GM12872 (cell line): Measurements from ENCODE around the gene CRIM1.

ENCODE experiments used
- TF ChIP-seq, protein P1 (sequence below): IDR thresholded peaks from 3 replicates; pipeline ENCODE4 v1.5.1; 2011; ENCODE audit warnings: low read depth, mild to moderate bottlenecking, low read length, moderate library complexity; ENCODE audit not compliant: insufficient read depth

CRIM1 gene

DNA sequence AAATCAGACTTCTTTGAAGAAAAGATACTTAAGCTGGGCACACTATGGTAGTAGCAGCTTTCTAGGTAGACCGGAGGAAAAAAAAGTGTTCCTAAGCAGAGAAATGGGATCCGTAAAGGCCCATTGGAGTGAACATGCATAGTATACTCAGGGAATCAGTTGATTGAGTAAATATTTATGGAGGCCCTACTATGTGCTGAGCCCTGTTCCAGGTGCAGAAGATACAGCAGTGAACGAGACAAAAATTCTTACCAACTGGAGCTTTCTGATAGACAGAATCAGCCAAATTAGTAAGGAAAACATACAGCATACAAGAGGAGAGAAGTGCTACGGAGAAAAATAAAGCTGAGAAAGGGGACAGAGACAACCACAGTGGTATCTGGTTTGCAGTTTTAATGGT lies 28.1 kb downstream of the CRIM1 start:
- TF ChIP-seq, protein P1, sequence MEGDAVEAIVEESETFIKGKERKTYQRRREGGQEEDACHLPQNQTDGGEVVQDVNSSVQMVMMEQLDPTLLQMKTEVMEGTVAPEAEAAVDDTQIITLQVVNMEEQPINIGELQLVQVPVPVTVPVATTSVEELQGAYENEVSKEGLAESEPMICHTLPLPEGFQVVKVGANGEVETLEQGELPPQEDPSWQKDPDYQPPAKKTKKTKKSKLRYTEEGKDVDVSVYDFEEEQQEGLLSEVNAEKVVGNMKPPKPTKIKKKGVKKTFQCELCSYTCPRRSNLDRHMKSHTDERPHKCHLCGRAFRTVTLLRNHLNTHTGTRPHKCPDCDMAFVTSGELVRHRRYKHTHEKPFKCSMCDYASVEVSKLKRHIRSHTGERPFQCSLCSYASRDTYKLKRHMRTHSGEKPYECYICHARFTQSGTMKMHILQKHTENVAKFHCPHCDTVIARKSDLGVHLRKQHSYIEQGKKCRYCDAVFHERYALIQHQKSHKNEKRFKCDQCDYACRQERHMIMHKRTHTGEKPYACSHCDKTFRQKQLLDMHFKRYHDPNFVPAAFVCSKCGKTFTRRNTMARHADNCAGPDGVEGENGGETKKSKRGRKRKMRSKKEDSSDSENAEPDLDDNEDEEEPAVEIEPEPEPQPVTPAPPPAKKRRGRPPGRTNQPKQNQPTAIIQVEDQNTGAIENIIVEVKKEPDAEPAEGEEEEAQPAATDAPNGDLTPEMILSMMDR: no peak

DNA sequence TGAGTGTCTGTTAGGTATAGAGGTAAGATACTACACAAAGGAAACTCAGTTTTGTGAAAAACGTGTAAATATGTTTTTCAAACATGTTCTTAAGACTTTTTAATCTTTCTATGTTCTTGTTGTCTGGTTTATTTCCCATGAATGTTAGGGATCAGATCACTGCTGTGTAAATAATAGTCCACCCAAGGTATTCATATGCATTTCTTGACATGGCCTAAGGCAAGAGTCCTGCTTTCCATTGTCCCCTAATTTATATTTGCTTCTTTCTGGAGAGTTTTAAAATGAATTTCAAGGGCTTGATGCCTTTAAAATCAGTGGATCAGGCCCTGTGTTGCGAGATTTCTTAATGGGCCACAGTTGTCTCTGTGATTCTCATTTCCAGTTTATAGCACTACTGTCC lies 28.9 kb downstream of the CRIM1 start:
- TF ChIP-seq, protein P1: no peak

DNA sequence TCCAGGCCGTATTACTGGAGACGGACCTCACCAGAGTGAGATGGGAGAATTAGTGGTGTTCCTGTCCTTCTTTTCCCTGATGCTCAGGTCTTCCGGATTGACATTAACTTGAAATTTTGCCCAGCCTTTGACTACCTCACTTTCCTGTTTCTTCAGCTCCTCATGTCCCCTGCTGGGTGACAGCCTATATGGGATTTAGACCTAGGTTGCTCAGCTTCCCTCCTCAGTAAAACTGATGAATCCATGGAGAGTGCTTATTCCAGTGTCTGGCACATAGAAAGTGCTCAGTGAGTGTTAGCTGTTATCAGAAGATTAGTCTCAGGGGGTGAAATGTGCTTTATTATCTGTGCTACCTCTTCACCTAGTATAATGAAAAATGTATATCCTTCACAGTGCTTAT lies 30.0 kb downstream of the CRIM1 start:
- TF ChIP-seq, protein P1: no peak

DNA sequence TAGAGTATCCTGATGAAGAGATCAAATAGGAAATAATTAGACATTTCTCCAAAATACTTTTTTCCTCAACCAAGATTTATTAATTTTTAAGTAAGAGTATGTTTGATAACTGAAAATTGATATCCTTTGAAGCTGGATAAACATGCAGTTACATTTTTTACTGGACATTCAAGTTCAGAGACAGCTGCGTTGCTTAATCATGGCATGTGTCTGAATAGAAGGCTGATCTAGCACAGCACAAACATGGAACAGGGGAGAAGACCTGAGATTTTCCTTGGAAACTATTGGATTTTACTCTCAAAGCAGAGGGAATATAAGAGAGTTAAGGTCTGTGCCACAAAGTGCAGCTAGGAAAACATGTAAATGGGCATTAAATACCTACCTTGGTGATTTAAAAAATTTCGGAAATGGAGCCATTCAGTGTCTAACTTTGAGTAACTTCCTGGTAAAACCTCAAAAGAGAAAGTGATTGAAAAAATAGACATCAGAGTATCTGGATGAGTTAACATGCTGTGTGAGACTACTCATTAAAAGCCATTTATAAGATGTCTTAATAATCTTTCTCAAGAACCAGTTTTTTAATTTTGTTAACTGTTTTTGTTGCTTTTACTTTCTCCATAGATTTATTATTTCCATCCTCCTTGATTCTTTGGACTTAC lies 31.8 kb downstream of the CRIM1 start:
- TF ChIP-seq, protein P1: no peak

DNA sequence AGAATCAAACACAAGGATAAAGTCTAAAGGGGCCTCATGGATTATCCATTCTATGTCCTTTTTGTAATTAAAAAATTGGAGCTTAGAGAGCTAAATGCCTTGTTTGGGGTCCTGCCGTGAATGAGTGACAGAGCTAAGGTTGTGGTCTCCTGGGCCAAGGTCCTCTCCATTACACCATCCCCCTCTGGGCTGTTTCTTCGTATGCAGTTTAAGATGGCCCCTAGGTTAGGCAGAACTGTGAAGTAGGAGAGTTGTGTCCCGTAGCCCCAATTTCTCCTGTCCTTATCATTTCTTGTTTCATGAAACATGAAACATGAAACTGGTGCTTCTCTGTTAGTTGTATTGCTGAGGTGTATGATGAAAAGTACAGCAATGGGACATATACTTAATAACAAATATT lies 32.9 kb downstream of the CRIM1 start:
- TF ChIP-seq, protein P1: no peak

DNA sequence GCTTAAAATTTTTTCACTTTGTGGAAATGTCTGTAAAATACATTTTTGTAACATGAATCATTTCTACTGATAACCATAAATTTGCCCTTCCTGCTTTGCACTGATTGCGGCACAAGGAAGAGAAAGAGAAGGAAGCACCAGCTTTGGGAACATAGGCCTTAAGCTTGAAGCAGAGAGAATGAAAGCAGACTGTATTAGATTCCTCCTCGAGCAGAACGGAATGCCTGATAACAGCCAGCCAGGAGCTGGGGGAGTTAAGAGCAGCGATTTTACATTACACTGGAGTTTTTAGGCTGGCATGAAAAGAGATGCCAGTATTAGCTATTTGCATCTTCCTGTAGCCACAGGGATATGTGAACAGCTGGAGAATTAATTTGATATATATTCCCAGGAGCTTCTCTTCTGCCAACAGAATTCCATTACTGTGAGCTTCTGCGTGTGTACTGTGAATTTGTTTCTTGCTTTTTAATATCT lies 33.5 kb downstream of the CRIM1 start:
- TF ChIP-seq, protein P1: no peak

DNA sequence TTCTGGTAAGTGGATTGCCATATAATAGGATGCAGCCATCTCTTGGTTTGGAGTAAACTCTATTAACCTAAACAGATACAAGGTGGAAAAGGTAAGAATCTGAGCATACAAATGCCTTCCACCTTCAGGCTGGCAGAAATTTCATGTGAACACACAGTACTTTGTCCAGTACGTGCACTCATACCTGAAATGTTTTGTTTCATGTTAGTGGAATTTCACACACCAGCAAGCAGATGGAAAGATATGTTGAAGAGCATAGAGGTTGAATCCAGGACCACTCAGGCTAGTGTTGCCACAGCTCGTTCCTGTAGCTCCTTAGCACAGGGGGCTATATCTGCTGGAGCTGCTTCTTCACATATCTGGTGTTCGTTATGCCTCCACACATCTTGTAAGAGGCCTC lies 34.0 kb downstream of the CRIM1 start:
- TF ChIP-seq, protein P1: no peak
